Calu3 (cell line): ENCODE results near the gene ACSL4. TPM values are rescaled to one million over a fixed set of nuclear protein-coding genes. Genes with fewer than 3 reads are reported as not detected.

ENCODE experiments used
- BruUV-seq: library from RNA; stranded (reverse); fragments of 400-500 nt; replicated peaks from 2 replicates; lab custom pipeline; 2021; lab: Mats Ljungman, UMichigan
- CTCF ChIA-PET: fragments of 300-600 bp; sonication (Branson Sonifier 250); formaldehyde crosslinking; loops from one replicate; lab custom pipeline; 2022; ENCODE audit warnings: antibody characterized with exemption; lab: Charles Lee
- DNase-seq: peaks from one replicate; pipeline ENCODE4 v3.0.0; 2022
- H3K27ac Mint-ChIP-seq: one replicate; pipeline ENCODE4 v1.8.0; 2022; ENCODE audit warnings: mixed read lengths; ENCODE audit not compliant: unreplicated experiment
- H3K27me3 Mint-ChIP-seq: one replicate; pipeline ENCODE4 v1.8.0; 2022; ENCODE audit warnings: mixed read lengths; ENCODE audit not compliant: unreplicated experiment
- H3K36me3 Mint-ChIP-seq: one replicate; pipeline ENCODE4 v1.8.0; 2022; ENCODE audit warnings: mild to moderate bottlenecking, moderate library complexity, mixed read lengths; ENCODE audit not compliant: insufficient read depth, unreplicated experiment
- H3K4me1 Mint-ChIP-seq: one replicate; pipeline ENCODE4 v1.8.0; 2022; ENCODE audit warnings: mild to moderate bottlenecking, low read depth, mixed read lengths; ENCODE audit not compliant: unreplicated experiment
- H3K4me3 Mint-ChIP-seq: one replicate; pipeline ENCODE4 v1.8.0; 2022; ENCODE audit warnings: mild to moderate bottlenecking, low read depth, moderate library complexity, mixed read lengths; ENCODE audit not compliant: unreplicated experiment
- H3K9me3 Mint-ChIP-seq: one replicate; pipeline ENCODE4 v1.8.0; 2022; ENCODE audit warnings: low read depth, mixed read lengths; ENCODE audit not compliant: unreplicated experiment
- intact Hi-C: fragments of 100-400 bp; cut with micrococcal nuclease; formaldehyde crosslinking; loops from one replicate; pipeline ENCODE4 v1.10.0; 2022; ENCODE audit not compliant: unreplicated experiment
- total RNA-seq: library from RNA; stranded (reverse); gene quantifications from 2 replicates; pipeline ENCODE4 v1.2.3, GENCODE V29; 2022
- TF ChIP-seq, protein P1 (sequence below): fragments of 200-600 bp; IDR thresholded peaks from one replicate; pipeline ENCODE4 v1.8.0; 2022; ENCODE audit warnings: antibody characterized with exemption; ENCODE audit not compliant: unreplicated experiment

Gene ACSL4
- total RNA-seq, 1 experiment from 2014 or later: 64.8 TPM

DNA sequence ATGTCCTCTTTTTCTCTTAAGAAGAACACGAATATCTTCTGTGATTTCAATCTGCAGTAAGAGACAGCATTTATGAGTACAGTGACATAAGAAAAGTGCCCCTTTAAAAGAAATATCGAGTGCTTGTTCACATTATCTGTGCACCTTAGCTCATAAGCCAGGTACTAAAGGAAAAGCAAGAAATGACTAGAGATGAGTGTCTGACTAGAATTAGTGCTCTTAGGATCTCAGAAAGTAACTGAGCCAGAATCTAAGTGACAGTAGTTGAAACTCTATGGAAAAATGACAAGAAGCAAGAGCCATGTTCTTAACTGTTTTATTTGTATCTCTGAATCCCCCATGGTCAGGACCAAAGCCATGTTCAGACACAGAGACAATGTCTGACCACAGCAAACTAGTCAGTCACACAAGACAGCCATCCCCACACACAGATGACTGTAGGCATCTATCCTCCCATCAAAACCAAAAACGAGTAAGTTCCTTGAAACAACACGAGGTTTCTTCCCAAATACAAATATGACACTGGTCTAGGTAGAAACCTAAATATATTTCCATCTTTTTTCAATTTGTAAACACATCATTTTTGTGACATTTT lies 36.8 kb downstream of the ACSL4 start:
- TF ChIP-seq, protein P1, sequence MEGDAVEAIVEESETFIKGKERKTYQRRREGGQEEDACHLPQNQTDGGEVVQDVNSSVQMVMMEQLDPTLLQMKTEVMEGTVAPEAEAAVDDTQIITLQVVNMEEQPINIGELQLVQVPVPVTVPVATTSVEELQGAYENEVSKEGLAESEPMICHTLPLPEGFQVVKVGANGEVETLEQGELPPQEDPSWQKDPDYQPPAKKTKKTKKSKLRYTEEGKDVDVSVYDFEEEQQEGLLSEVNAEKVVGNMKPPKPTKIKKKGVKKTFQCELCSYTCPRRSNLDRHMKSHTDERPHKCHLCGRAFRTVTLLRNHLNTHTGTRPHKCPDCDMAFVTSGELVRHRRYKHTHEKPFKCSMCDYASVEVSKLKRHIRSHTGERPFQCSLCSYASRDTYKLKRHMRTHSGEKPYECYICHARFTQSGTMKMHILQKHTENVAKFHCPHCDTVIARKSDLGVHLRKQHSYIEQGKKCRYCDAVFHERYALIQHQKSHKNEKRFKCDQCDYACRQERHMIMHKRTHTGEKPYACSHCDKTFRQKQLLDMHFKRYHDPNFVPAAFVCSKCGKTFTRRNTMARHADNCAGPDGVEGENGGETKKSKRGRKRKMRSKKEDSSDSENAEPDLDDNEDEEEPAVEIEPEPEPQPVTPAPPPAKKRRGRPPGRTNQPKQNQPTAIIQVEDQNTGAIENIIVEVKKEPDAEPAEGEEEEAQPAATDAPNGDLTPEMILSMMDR: no peak
- Mint-ChIP-seq H3K4me3 (no peak overlapping the region), H3K36me3 (no peaks in the 10 kb centered on the region), H3K9me3 (no peaks in the 10 kb centered on the region), H3K27ac (no peak overlapping the region), H3K4me1 (no peaks in the 10 kb centered on the region), H3K27me3 (no peaks in the 10 kb centered on the region)
- DNase-seq: no peak
- intact Hi-C loops: no loop called here
- BruUV-seq: no TSS peak
- CTCF ChIA-PET: interaction anchor here (0.6 kb wide), 1 partner anchor 226 kb away, joined by 3 read pairs; no protein-coding TSS in a partner anchor

- TF ChIP-seq, protein P1: no peak
- no peak overlapping the region for H3K27ac Mint-ChIP-seq
- CTCF ChIA-PET: no interaction called here
- H3K27me3 Mint-ChIP-seq: no peaks in the 10 kb centered on the region
- H3K4me3 Mint-ChIP-seq: no peak overlapping the region
- H3K9me3 Mint-ChIP-seq: no peaks in the 10 kb centered on the region
- intact Hi-C loops: no loop called here
- DNase-seq: no peak
- H3K36me3 Mint-ChIP-seq: no peaks in the 10 kb centered on the region
- BruUV-seq: no TSS peak
- no peaks in the 10 kb centered on the region for H3K4me1 Mint-ChIP-seq
Observed at GRCh38 chrX:109695637-109696036, 37.4 kb downstream of the ACSL4 start.

DNA sequence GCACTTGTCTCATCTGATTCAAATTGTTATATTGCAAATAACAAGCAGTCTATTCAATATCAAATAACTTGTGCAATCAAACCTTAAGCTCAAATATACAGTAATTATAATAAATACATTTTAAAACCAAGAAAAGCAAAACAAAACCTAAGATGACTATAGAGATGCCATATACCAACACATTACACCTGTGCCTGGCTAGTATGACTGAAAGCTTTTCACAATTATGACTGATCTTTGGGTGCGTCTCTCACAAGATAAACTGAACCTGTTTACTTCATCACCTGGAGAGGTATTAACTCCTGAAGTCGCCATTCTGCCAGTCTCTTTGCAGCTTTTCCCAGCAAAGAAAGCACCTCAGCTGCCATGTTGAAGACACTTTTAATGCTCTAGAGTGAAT lies 41.3 kb downstream of the ACSL4 start:
- Mint-ChIP-seq H3K36me3 (no peaks in the 10 kb centered on the region), H3K27me3 (no peaks in the 10 kb centered on the region), H3K27ac (no peak overlapping the region), H3K9me3 (no peaks in the 10 kb centered on the region), H3K4me3 (no peak overlapping the region), H3K4me1 (no peaks in the 10 kb centered on the region)
- TF ChIP-seq, protein P1: no peak
- intact Hi-C loops: no loop called here
- CTCF ChIA-PET: no interaction called here
- no TSS peak for BruUV-seq
- no peak for DNase-seq

DNA sequence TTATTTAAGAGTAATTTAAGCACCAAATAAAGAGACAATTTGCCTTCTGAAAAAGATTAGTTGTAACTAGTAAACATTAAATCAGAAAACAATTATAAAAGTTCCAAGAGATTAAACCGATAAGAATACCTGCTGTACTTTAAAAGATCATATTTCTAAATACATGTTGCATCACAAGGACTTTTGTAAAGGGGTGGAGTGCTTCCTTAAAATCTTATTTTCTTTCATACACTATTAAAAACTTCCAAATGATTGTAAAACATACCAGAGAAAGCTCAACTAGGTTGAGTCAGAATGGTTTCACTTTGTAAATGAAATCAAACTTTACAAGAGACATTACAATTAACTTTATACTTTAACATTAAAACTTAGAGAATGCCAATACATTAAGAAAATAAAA lies 41.8 kb downstream of the ACSL4 start:
- no peaks in the 10 kb centered on the region for H3K36me3 Mint-ChIP-seq
- CTCF ChIA-PET: no interaction called here
- intact Hi-C loops: no loop called here

More for the DNA sequence above, 41.8 kb downstream of the ACSL4 start:
- DNase-seq: no peak
- Mint-ChIP-seq H3K27me3 (no peaks in the 10 kb centered on the region), H3K27ac (no peak overlapping the region), H3K9me3 (no peaks in the 10 kb centered on the region), H3K4me3 (no peak overlapping the region), H3K4me1 (no peaks in the 10 kb centered on the region)
- no TSS peak for BruUV-seq
- TF ChIP-seq, protein P1: no peak
